ENCODE measurements around the gene MCM5. TPM values are rescaled to one million over a fixed set of nuclear protein-coding genes. Genes with fewer than 3 reads are reported as not detected.
A peak's percentile ranks its signal among the peaks of the same experiment; 100 is the strongest.

The MCM5 gene
- total RNA-seq, 1 donor from 2014 or later, result 12.8 TPM

DNA sequence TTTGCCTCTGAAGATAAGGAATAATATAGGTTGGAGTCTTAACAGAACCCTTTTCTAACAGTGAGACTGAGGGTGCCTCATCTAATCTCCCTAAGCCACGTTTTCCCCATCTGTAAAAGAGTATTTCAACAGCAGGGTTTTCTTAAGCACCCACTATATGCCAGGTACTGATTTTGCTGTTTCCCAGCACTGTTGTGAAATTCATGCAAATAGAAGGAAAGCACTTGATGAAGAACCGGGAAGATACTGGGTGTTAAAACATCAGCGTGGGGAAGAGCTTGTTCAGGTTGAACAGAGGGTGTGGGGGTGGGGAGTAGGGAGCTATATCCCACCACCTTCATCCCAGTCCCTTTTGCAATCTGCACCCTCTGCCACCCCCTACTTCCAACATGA lies 16.3 kb upstream of the MCM5 start:
- no peaks in the 10 kb centered on the region for H3K27me3 Mint-ChIP-seq (ENCODE audit: low read depth, unreplicated experiment)
- Histone ChIP-seq H3K9ac (ENCODE audit: low read length) (no peak overlapping the region), H3K4me2 (ENCODE audit: low read length) (no peak overlapping the region), H3K4me3 (ENCODE audit: insufficient read depth, low read depth, low read length) (no peak overlapping the region), H3K9me3 (ENCODE audit: insufficient read depth, low read depth, low read length) (no peaks in the 10 kb centered on the region), H3K27me3 (ENCODE audit: insufficient read depth, low read length) (no peaks in the 10 kb centered on the region), H2AFZ (ENCODE audit: low read depth, low read length) (no peak overlapping the region), H3K36me3 (ENCODE audit: insufficient read depth, low read length) (no peaks in the 10 kb centered on the region), H3K79me2 (ENCODE audit: insufficient read depth, low read length) (no peaks in the 10 kb centered on the region), H4K20me1 (ENCODE audit: insufficient read depth, low read length) (no peaks in the 10 kb centered on the region), H3K27ac (ENCODE audit: low read depth, low read length) (no peak overlapping the region), H3K4me1 (ENCODE audit: insufficient read depth, low read length) (peaks cover 12% of the 10 kb centered on the region)
- no peak overlapping the region for H3K4me3 Mint-ChIP-seq (ENCODE audit: unreplicated experiment)
- FAIRE-seq (no peak), DNase-seq (ENCODE audit: low read depth) (no peak)
- H3K36me3 Mint-ChIP-seq (ENCODE audit: low read depth, unreplicated experiment), result peaks cover 7% of the 10 kb centered on the region
- H3K4me1 Mint-ChIP-seq (ENCODE audit: low read depth, unreplicated experiment), result peaks cover 8% of the 10 kb centered on the region
- H3K27ac Mint-ChIP-seq (ENCODE audit: unreplicated experiment), result no peak overlapping the region
- no peaks in the 10 kb centered on the region for H3K9me3 Mint-ChIP-seq (ENCODE audit: unreplicated experiment)
- TF ChIP-seq EZH2 (IDR thresholded peaks at IDR 0.05; ENCODE audit: insufficient read depth, low read length) (no peak), CTCF (IDR thresholded peaks at IDR 0.05; ENCODE audit: insufficient read depth, low read depth, low read length) (no peak)

GRCh38 chr22:35384527-35384926 lies 15.4 kb upstream of the MCM5 start:
- Histone ChIP-seq H3K36me3 (ENCODE audit: insufficient read depth, low read length) (no peaks in the 10 kb centered on the region), H3K27me3 (ENCODE audit: insufficient read depth, low read length) (no peaks in the 10 kb centered on the region), H3K9ac (ENCODE audit: low read length) (no peak overlapping the region), H3K79me2 (ENCODE audit: insufficient read depth, low read length) (no peaks in the 10 kb centered on the region), H3K27ac (ENCODE audit: low read depth, low read length) (no peak overlapping the region), H4K20me1 (ENCODE audit: insufficient read depth, low read length) (no peaks in the 10 kb centered on the region), H2AFZ (ENCODE audit: low read depth, low read length) (no peak overlapping the region), H3K9me3 (ENCODE audit: insufficient read depth, low read depth, low read length) (no peaks in the 10 kb centered on the region), H3K4me3 (ENCODE audit: insufficient read depth, low read depth, low read length) (no peak overlapping the region), H3K4me1 (ENCODE audit: insufficient read depth, low read length) (peaks cover 12% of the 10 kb centered on the region), H3K4me2 (ENCODE audit: low read length) (no peak overlapping the region)
- Mint-ChIP-seq H3K36me3 (ENCODE audit: low read depth, unreplicated experiment) (peaks cover 7% of the 10 kb centered on the region), H3K4me3 (ENCODE audit: unreplicated experiment) (no peak overlapping the region), H3K4me1 (ENCODE audit: low read depth, unreplicated experiment) (peaks cover 5% of the 10 kb centered on the region), H3K9me3 (ENCODE audit: unreplicated experiment) (no peaks in the 10 kb centered on the region), H3K27ac (ENCODE audit: unreplicated experiment) (no peak overlapping the region), H3K27me3 (ENCODE audit: low read depth, unreplicated experiment) (no peaks in the 10 kb centered on the region)
- TF ChIP-seq CTCF (IDR thresholded peaks at IDR 0.05; ENCODE audit: insufficient read depth, low read depth, low read length), result no peak
- no peak for TF ChIP-seq EZH2 (IDR thresholded peaks at IDR 0.05; ENCODE audit: insufficient read depth, low read length)
- DNase-seq (ENCODE audit: low read depth) (no peak), FAIRE-seq (peak; percentile 26)

DNA sequence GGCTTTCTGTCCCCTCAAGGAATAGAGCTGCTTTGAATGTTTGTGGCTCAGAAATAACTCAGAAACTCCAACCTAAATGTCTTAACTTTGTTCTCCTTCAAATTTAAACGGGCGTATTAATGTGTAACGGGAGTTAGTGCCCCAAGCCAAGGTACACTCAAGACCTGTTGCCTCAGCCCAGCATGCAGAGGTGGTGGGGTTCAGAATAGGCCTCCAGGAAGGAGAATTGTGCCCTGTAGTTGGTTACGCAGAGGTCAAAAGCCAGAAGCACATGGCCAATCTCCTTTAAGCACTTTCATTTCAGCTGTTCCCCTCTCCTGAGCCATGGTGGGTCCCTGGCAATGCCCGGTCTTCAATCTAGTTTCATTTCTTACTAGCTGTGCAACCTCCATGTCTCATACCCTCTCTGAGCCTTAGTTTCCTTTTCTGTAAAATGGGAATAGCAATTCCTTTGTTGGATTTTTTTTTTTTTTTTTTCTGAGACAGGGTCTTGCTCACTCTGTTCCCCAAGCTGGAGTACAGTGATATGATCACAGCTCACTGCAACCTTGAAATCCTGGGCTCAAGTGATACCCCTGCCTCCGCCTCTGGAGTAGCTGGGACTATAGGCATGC lies 14.9 kb upstream of the MCM5 start:
- no peak overlapping the region for H3K9ac ChIP-seq (ENCODE audit: low read length)
- peaks cover 12% of the 10 kb centered on the region for H3K4me1 ChIP-seq (ENCODE audit: insufficient read depth, low read length)
- H4K20me1 ChIP-seq (ENCODE audit: insufficient read depth, low read length), result no peaks in the 10 kb centered on the region
- H3K27me3 ChIP-seq (ENCODE audit: insufficient read depth, low read length), result no peaks in the 10 kb centered on the region
- H3K27me3 Mint-ChIP-seq (ENCODE audit: low read depth, unreplicated experiment), result no peaks in the 10 kb centered on the region
- H2AFZ ChIP-seq (ENCODE audit: low read depth, low read length), result no peak overlapping the region
- H3K4me1 Mint-ChIP-seq (ENCODE audit: low read depth, unreplicated experiment), result peaks cover 5% of the 10 kb centered on the region
- no peaks in the 10 kb centered on the region for H3K9me3 Mint-ChIP-seq (ENCODE audit: unreplicated experiment)
- no peaks in the 10 kb centered on the region for H3K9me3 ChIP-seq (ENCODE audit: insufficient read depth, low read depth, low read length)
- peaks cover 9% of the 10 kb centered on the region for H3K36me3 Mint-ChIP-seq (ENCODE audit: low read depth, unreplicated experiment)
- H3K79me2 ChIP-seq (ENCODE audit: insufficient read depth, low read length), result no peaks in the 10 kb centered on the region
- H3K4me3 Mint-ChIP-seq (ENCODE audit: unreplicated experiment), result no peak overlapping the region
- no peak overlapping the region for H3K4me2 ChIP-seq (ENCODE audit: low read length)
- TF ChIP-seq EZH2 (IDR thresholded peaks at IDR 0.05; ENCODE audit: insufficient read depth, low read length), result no peak
- TF ChIP-seq CTCF (IDR thresholded peaks at IDR 0.05; ENCODE audit: insufficient read depth, low read depth, low read length), result no peak
- DNase-seq (ENCODE audit: low read depth) (no peak), FAIRE-seq (no peak)
- H3K27ac Mint-ChIP-seq (ENCODE audit: unreplicated experiment), result no peak overlapping the region
- no peaks in the 10 kb centered on the region for H3K36me3 ChIP-seq (ENCODE audit: insufficient read depth, low read length)
- H3K27ac ChIP-seq (ENCODE audit: low read depth, low read length), result no peak overlapping the region
- no peak overlapping the region for H3K4me3 ChIP-seq (ENCODE audit: insufficient read depth, low read depth, low read length)
